AG08395 (cell line): ENCODE results near the gene SIM2.

Source experiments
- DNase-seq: peaks from one replicate; pipeline ENCODE4 v3.0.0; 2012; ENCODE audit warnings: mixed read lengths, low spot score

The SIM2 gene

GRCh38 chr21:36699546-36700294, 805 bp downstream of the SIM2 start:
- DNase-seq, result no peak

GRCh38 chr21:36700295-36700970, 1.5 kb downstream of the SIM2 start:
- DNase-seq, result no peak

GRCh38 chr21:36700971-36701755, 2.2 kb downstream of the SIM2 start:
- DNase-seq, result no peak

- DNase-seq, result no peak
These were observed 3.1 kb downstream of the SIM2 start for GRCh38 chr21:36701756-36702621.

- no peak for DNase-seq
These were observed 3.7 kb downstream of the SIM2 start for GRCh38 chr21:36702622-36702968.

GRCh38 chr21:36703123-36703522, 4.2 kb downstream of the SIM2 start:
- DNase-seq, result no peak

- no peak for DNase-seq
These were observed 4.8 kb downstream of the SIM2 start for GRCh38 chr21:36703626-36704280.

- DNase-seq, result no peak
These were observed 5.5 kb downstream of the SIM2 start for GRCh38 chr21:36704281-36704957.

GRCh38 chr21:36704958-36705678, 6.2 kb downstream of the SIM2 start:
- no peak for DNase-seq

GRCh38 chr21:36705679-36706481, 7.0 kb downstream of the SIM2 start:
- DNase-seq, result no peak

- no peak for DNase-seq
These were observed 7.6 kb downstream of the SIM2 start for GRCh38 chr21:36706482-36706852.

GRCh38 chr21:36706951-36707762, 8.2 kb downstream of the SIM2 start:
- no peak for DNase-seq

GRCh38 chr21:36707763-36708285, 8.9 kb downstream of the SIM2 start:
- DNase-seq, result no peak

- no peak for DNase-seq
These were observed 9.5 kb downstream of the SIM2 start for GRCh38 chr21:36708286-36709029.

GRCh38 chr21:36709030-36709867, 10.3 kb downstream of the SIM2 start:
- no peak for DNase-seq

GRCh38 chr21:36709868-36710728, 11.2 kb downstream of the SIM2 start:
- no peak for DNase-seq
